ENCODE data around the gene LMAN2. TPM values are rescaled to one million over a fixed set of nuclear protein-coding genes. Genes with fewer than 3 reads are reported as not detected.
A peak's percentile ranks its signal among the peaks of the same experiment; 100 is the strongest.
"Not testable (repeated sequence)": the region's sequence is repeated elsewhere in the genome, so short reads cannot be mapped to it uniquely, and the experiment has no call there.

LMAN2 gene
- total RNA-seq, 2 experiments from 2014 or later = 74.5 to 92.1 TPM

GRCh38 chr5:177306103-177306640, 45.3 kb downstream of the LMAN2 start:
- H3K9me3 Mint-ChIP-seq (ENCODE audit: low read depth); DNase-seq; ATAC-seq; H3K27me3 Mint-ChIP-seq; POLR2A ChIA-PET: not testable (repeated sequence)
- H3K36me3 Mint-ChIP-seq (ENCODE audit: low read depth) = peaks cover 42% of the 10 kb centered on the region
- intact Hi-C loops (cut with DNase I, micrococcal nuclease) = loop anchor here in 1 of 2 experiments (10.0 kb wide), 1 partner anchor 899 kb away; the partner anchor contains the start of gene HNRNPAB
- peaks cover 53% of the 10 kb centered on the region for H3K4me1 Mint-ChIP-seq
- CTCF ChIA-PET = interaction anchor here (1.2 kb wide), 1 partner anchor 83 kb away, joined by 3 read pairs; no protein-coding TSS in a partner anchor
- H3K27ac Mint-ChIP-seq = peak overlapping the region; percentile 77
- peak overlapping the region; percentile 93 for H3K4me3 Mint-ChIP-seq

DNA sequence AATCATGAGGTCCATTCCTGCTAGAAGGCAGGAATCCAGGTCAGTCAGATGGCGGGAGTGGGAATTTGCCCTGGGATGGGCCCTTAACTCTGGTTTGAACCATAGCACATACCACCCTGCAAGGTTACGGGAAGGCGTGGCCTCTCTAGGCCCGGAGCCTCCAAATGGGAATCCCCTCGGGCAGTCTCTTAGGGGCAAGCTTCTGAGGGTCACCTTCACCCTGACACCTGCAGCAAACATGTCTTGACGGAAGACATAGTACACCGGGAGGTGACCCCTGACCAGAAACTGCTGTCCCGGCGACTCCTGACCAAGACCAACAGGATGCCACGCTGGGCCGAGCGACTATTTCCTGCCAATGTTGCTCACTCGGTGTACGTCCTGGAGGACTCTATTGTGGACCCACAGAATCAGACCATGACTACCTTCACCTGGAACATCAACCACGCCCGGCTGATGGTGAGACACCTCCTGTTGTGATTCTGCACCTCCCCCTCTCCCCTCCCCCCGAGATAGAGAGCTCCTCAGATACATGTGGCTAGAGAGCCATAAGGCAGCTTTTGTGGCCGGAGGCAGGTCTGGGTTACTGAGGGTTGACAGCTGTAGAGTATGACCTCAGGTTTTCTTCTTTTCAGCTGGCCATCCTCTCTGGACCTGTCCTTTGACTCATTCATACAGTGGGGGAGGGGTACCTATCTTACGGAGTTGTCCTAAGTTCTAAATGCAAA, 46.9 kb downstream of the LMAN2 start:
- Mint-ChIP-seq H3K27me3 (no peaks in the 10 kb centered on the region), H3K36me3 (ENCODE audit: low read depth) (peaks cover 41% of the 10 kb centered on the region), H3K27ac (peak overlapping the region; percentile 90), H3K4me1 (peaks cover 58% of the 10 kb centered on the region), H3K9me3 (ENCODE audit: low read depth) (no peaks in the 10 kb centered on the region), H3K4me3 (peak overlapping the region; percentile 93)
- ChIA-PET CTCF (interaction anchor here (0.7 to 0.9 kb wide), 2 partner anchors 14 to 122 kb away, joined by 3 read pairs; partner anchors contain the start of gene GRK6), POLR2A (interaction anchor here (0.7 kb wide), 1 partner anchor 86 kb away, joined by 4 read pairs; no protein-coding TSS in a partner anchor)
- intact Hi-C loops (cut with DNase I, micrococcal nuclease) = loop anchor here (5.0 to 10.0 kb wide), 3 partner anchors 172 to 900 kb away; partner anchors contain the start of genes HNRNPAB (in 1 of the 2), NSD1 (in 1 of the 2) and UIMC1 (in 1 of the 2)
- DNase-seq = peak; percentile 59
- peak; percentile 11 for ATAC-seq

DNA sequence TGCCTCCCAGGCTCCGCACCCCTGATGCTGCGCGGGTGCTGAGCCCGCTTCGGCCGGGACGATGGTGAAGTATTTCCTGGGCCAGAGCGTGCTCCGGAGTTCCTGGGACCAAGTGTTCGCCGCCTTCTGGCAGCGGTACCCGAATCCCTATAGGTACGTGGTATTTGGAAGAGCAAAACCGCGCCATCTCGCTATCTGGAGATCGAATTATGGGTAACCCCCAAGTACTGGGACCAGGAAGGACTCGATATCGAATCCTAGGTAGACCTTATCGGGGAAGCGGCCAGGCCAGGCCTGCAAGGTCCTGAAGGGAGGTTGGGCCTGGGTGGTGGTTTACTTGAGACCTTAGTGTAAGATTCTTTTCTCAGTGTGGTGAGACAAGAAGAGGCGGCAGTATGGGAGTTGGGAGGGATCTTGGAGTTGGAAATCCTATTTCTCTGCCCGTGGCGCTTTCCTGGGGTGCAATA, 47.5 kb downstream of the LMAN2 start:
- ChIA-PET CTCF (interaction anchor here (0.6 to 0.9 kb wide), 4 partner anchors 9 to 194 kb away, joined by 3 read pairs; partner anchors contain the start of gene PDLIM7), POLR2A (interaction anchor here (0.9 kb wide), 1 partner anchor 65 kb away, joined by 3 read pairs; no protein-coding TSS in a partner anchor)
- Mint-ChIP-seq H3K4me1 (peaks cover 59% of the 10 kb centered on the region), H3K36me3 (ENCODE audit: low read depth) (peaks cover 40% of the 10 kb centered on the region), H3K27ac (peak overlapping the region; percentile 90), H3K27me3 (no peaks in the 10 kb centered on the region), H3K9me3 (ENCODE audit: low read depth) (no peaks in the 10 kb centered on the region), H3K4me3 (peak overlapping the region; percentile 93)
- DNase-seq = peak; percentile 34
- peak; percentile 5 for ATAC-seq
- intact Hi-C loops (cut with DNase I, micrococcal nuclease) = loop anchor here (1.0 to 10.0 kb wide), 11 partner anchors 8 to 901 kb away; partner anchors contain the start of genes NSD1 (in 2 of the 2), GRK6 (in 1 of the 2), HNRNPAB (in 1 of the 2) and LMAN2 (in 1 of the 2)

DNA sequence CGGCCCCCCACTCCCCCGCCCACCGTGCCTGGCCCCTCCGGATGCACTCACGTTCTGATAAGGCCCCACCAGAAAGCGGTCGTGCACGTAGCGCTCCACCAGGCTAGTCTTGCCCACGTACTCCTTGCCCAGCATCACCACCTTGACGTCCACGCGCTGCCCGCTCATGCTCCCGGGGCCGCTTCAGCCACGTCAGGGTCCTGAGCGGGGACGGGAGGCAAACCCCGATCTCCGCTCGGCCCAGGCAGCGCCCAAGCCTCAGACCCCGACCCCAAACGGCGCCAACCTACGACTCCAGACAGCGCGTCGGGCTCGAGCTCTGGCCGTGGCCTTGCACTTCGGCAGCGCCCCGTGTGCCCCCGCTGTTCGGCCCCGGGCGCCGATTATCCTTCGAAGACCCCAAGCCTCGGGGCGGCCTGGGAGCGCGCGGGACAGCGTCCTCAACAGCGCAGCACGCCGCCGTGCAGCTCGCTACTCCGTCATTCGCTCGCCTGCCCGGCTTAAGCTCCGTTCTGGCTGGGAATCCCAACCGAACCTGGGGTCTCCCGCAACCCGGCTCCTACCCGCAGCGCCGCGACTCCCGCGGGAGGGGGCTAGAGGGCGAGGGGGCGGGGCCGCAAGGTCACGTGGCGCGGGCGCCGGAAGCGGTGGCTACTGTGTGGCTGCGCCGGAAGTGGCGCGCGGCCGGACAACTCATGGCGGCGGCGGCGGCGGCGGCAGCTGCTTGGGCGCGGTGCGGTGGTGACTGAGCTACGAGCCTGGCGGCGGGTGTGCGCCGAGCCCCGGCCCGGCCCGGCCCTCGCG, 48.1 kb downstream of the LMAN2 start, which contains the start of the genes PRELID1 and RAB24:
Gene PRELID1, plus strand, starts transcription at position 679 of the 804 bp plus-strand sequence. CDS start 187 bp downstream, outside the sequence.
Gene RAB24, minus strand, starts transcription at position 599 of the 804 bp plus-strand sequence. Its CDS starts 431 bp downstream, at position 168.
- ATAC-seq = peak; percentile 69
- CTCF ChIA-PET = interaction anchor here (0.5 to 1.5 kb wide), 6 partner anchors 10 to 194 kb away, joined by 3 to 5 read pairs (median 3); partner anchors contain the start of genes LMAN2 and PDLIM7
- H3K9me3 Mint-ChIP-seq (ENCODE audit: low read depth) = no peaks in the 10 kb centered on the region
- peak within 1 kb of the TSS; percentile 90 for H3K27ac Mint-ChIP-seq
- no peaks in the 10 kb centered on the region for H3K27me3 Mint-ChIP-seq
- peaks cover 59% of the 10 kb centered on the region for H3K4me1 Mint-ChIP-seq
- intact Hi-C loops (cut with DNase I, micrococcal nuclease) = loop anchor here (1.0 to 10.0 kb wide), 11 partner anchors 9 to 901 kb away; partner anchors contain the start of genes NSD1 (in 2 of the 2), GRK6 (in 1 of the 2), HNRNPAB (in 1 of the 2) and LMAN2 (in 1 of the 2)
- peak within 1 kb of the TSS; percentile 93 for H3K4me3 Mint-ChIP-seq
- peaks cover 39% of the 10 kb centered on the region for H3K36me3 Mint-ChIP-seq (ENCODE audit: low read depth)
- DNase-seq = peak; percentile 95
- POLR2A ChIA-PET = interaction anchor here (0.9 kb wide), 1 partner anchor 66 kb away, joined by 3 read pairs; no protein-coding TSS in a partner anchor

GRCh38 chr5:177302354-177303110, 48.9 kb downstream of the LMAN2 start:
- peak; percentile 28 for DNase-seq
- intact Hi-C loops (cut with DNase I, micrococcal nuclease) = loop anchor here (1.0 to 10.0 kb wide), 11 partner anchors 10 to 902 kb away; partner anchors contain the start of genes NSD1 (in 2 of the 2), GRK6 (in 1 of the 2), HNRNPAB (in 1 of the 2) and LMAN2 (in 1 of the 2)
- ChIA-PET POLR2A (no interaction called here), CTCF (interaction anchor here (1.0 to 1.5 kb wide), 3 partner anchors 9 to 26 kb away, joined by 4 to 6 read pairs (median 5); no protein-coding TSS in a partner anchor)
- H3K27me3 Mint-ChIP-seq = no peaks in the 10 kb centered on the region
- H3K9me3 Mint-ChIP-seq (ENCODE audit: low read depth) = no peaks in the 10 kb centered on the region
- ATAC-seq = no peak
- H3K27ac Mint-ChIP-seq = peak overlapping the region; percentile 79
- H3K36me3 Mint-ChIP-seq (ENCODE audit: low read depth) = peaks cover 39% of the 10 kb centered on the region
- H3K4me3 Mint-ChIP-seq = peak overlapping the region; percentile 93
- H3K4me1 Mint-ChIP-seq = peaks cover 59% of the 10 kb centered on the region

- peak; percentile 37 for DNase-seq
- H3K36me3 Mint-ChIP-seq (ENCODE audit: low read depth) = peaks cover 37% of the 10 kb centered on the region
- peak overlapping the region; percentile 38 for H3K27ac Mint-ChIP-seq
- no peak for ATAC-seq
- H3K9me3 Mint-ChIP-seq (ENCODE audit: low read depth) = no peaks in the 10 kb centered on the region
- ChIA-PET CTCF (interaction anchor here (0.8 to 7.1 kb wide), 7 partner anchors 8 to 188 kb away, joined by 3 to 46 read pairs (median 6); no protein-coding TSS in a partner anchor), POLR2A (no interaction called here)
- intact Hi-C loops (cut with DNase I, micrococcal nuclease) = loop anchor here (2.0 to 10.0 kb wide), 5 partner anchors 125 to 903 kb away; partner anchors contain the start of genes GRK6 (in 1 of the 2), HNRNPAB (in 1 of the 2), NSD1 (in 1 of the 2) and UIMC1 (in 1 of the 2)
- peak overlapping the region; percentile 93 for H3K4me3 Mint-ChIP-seq
- peaks cover 60% of the 10 kb centered on the region for H3K4me1 Mint-ChIP-seq
- no peaks in the 10 kb centered on the region for H3K27me3 Mint-ChIP-seq
Measured at GRCh38 chr5:177301503-177302165, 49.8 kb downstream of the LMAN2 start.

DNA sequence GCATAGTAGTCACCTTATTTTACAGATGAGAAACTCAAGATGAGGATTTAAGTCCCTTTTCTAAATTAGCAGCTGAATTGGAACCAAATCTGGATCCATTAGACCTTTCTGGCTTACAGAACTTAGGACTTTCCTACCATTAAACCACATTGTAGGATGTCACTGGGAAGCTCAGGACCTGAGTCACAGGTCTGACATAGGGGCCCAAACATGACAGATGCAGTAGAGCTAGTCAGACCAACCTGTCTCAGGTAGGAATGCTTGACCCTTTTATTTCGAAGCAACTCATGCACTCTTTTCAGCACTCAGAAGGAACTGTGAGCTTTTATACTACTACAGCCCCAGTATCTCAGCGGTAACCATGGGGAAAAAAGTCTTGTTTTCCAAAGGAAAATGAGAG, 50.5 kb downstream of the LMAN2 start:
- Mint-ChIP-seq H3K4me1 (peaks cover 61% of the 10 kb centered on the region), H3K27ac (peak overlapping the region; percentile 34), H3K9me3 (ENCODE audit: low read depth) (no peaks in the 10 kb centered on the region), H3K27me3 (no peaks in the 10 kb centered on the region), H3K4me3 (no peak overlapping the region), H3K36me3 (ENCODE audit: low read depth) (peaks cover 37% of the 10 kb centered on the region)
- DNase-seq (no peak), ATAC-seq (no peak)
- CTCF ChIA-PET = interaction anchor here (0.8 to 7.1 kb wide), 5 partner anchors 7 to 187 kb away, joined by 3 to 46 read pairs (median 7); no protein-coding TSS in a partner anchor
- intact Hi-C loops (cut with DNase I, micrococcal nuclease) = loop anchor here (5.0 to 10.0 kb wide), 3 partner anchors 169 to 904 kb away; partner anchors contain the start of genes HNRNPAB (in 1 of the 2), NSD1 (in 1 of the 2) and UIMC1 (in 1 of the 2)
- POLR2A ChIA-PET = no interaction called here

- ChIA-PET CTCF (interaction anchor here (0.5 to 7.1 kb wide), 5 partner anchors 9 to 187 kb away, joined by 3 to 46 read pairs (median 7); no protein-coding TSS in a partner anchor), POLR2A (no interaction called here)
- ATAC-seq (peak; percentile 23), DNase-seq (peak; percentile 61)
- no peaks in the 10 kb centered on the region for H3K27me3 Mint-ChIP-seq
- H3K4me1 Mint-ChIP-seq = peaks cover 61% of the 10 kb centered on the region
- peak overlapping the region; percentile 79 for H3K27ac Mint-ChIP-seq
- peaks cover 36% of the 10 kb centered on the region for H3K36me3 Mint-ChIP-seq (ENCODE audit: low read depth)
- intact Hi-C loops (cut with DNase I, micrococcal nuclease) = loop anchor here (5.0 to 10.0 kb wide), 3 partner anchors 168 to 904 kb away; partner anchors contain the start of genes HNRNPAB (in 1 of the 2), NSD1 (in 1 of the 2) and UIMC1 (in 1 of the 2)
- H3K4me3 Mint-ChIP-seq = no peak overlapping the region
- no peaks in the 10 kb centered on the region for H3K9me3 Mint-ChIP-seq (ENCODE audit: low read depth)
Measured at GRCh38 chr5:177300236-177300880, 51.1 kb downstream of the LMAN2 start.

Data from activated CD4-positive, alpha-beta T cell treated with anti-CD3 and anti-CD28 coated beads for 36 hours (primary cell).